Stomach (tissue), 4 donors: Measurements from ENCODE around the gene GLP2R.

Experiments
- CTCF ChIP-seq, 7 experiments: fragments of 450-650 bp in 4 of 7; fragments of 200-600 bp in 3 of 7; sonication (generic) in 3 of 7; IDR thresholded peaks; one replicate each; pipeline ENCODE4 v1.5.1; 2016 to 2019; ENCODE audit warnings: antibody characterized with exemption in 7 of 7, control low read depth in 2 of 7, mild to moderate bottlenecking in 1 of 7
- EP300 ChIP-seq: sonication (generic); formaldehyde crosslinking; IDR thresholded peaks from one replicate; pipeline ENCODE4 v1.6.1; 2017; ENCODE audit warnings: antibody characterized with exemption
- POLR2A ChIP-seq, 4 donors: fragments of 450-650 bp; IDR thresholded peaks; one replicate each; pipeline ENCODE4 v1.6.1; 2016; ENCODE audit warnings: antibody characterized with exemption in 4 of 4, control low read depth in 2 of 4, mild to moderate bottlenecking in 1 of 4, moderate library complexity in 1 of 4
- POLR2AphosphoS5 ChIP-seq, 3 donors: sonication (generic); formaldehyde crosslinking; IDR thresholded peaks; one replicate each; pipeline ENCODE4 v1.6.1; 2016; ENCODE audit warnings: antibody characterized with exemption in 3 of 3

- no peak for TF ChIP-seq CTCF (IDR thresholded peaks at IDR 0.05)
- TF ChIP-seq POLR2AphosphoS5 (IDR thresholded peaks at IDR 0.05), result no peak
- no peak for TF ChIP-seq POLR2A (IDR thresholded peaks at IDR 0.05)
- no peak for TF ChIP-seq EP300
Measured at GRCh38 chr17:9917801-9918200, 92.1 kb downstream of the GLP2R start.
